Activated CD4-positive, alpha-beta memory T cell treated with anti-CD3 and anti-CD28 coated beads, Interleukin-2, amount 10 ng/mL, durations not matched to agents 7 days and 5 days (primary cell): Measurements from ENCODE around the gene NADK. TPM values are rescaled to one million over a fixed set of nuclear protein-coding genes. Genes with fewer than 3 reads are reported as not detected.
A peak's percentile ranks its signal among the peaks of the same experiment; 100 is the strongest.

Experiments
- CTCF ChIA-PET: fragments of 350-600 bp; sonication (Branson Sonifier 250); formaldehyde crosslinking; loops from one replicate; lab custom pipeline; 2021; ENCODE audit warnings: antibody characterized with exemption, inconsistent platforms; lab: Charles Lee
- POLR2A ChIA-PET: fragments of 350-600 bp; sonication (Branson Sonifier 250); formaldehyde crosslinking; loops from one replicate; lab custom pipeline; 2021; ENCODE audit warnings: antibody characterized with exemption; lab: Charles Lee
- DNase-seq: peaks from one replicate; pipeline ENCODE4 v3.0.0-alpha.2; 2020
- H3K27ac Mint-ChIP-seq: one replicate; pipeline ENCODE4 v1.8.0; 2021; ENCODE audit warnings: mild to moderate bottlenecking, mixed read lengths
- H3K27me3 Mint-ChIP-seq: one replicate; pipeline ENCODE4 v1.8.0; 2021; ENCODE audit warnings: mixed read lengths
- H3K36me3 Mint-ChIP-seq: one replicate; pipeline ENCODE4 v1.8.0; 2021; ENCODE audit warnings: low read depth, mixed read lengths
- H3K4me1 Mint-ChIP-seq: one replicate; pipeline ENCODE4 v1.8.0; 2021; ENCODE audit warnings: mixed read lengths
- H3K4me3 Mint-ChIP-seq: one replicate; pipeline ENCODE4 v1.8.0; 2021; ENCODE audit warnings: mild to moderate bottlenecking, mixed read lengths
- H3K9me3 Mint-ChIP-seq: one replicate; pipeline ENCODE4 v1.8.0; 2021; ENCODE audit warnings: mixed read lengths
- total RNA-seq, 2 experiments: library from RNA; stranded (reverse); gene quantifications; one replicate each; pipeline ENCODE4 v1.2.3, GENCODE V29; 2021

NADK gene
- total RNA-seq, 2 experiments from 2014 or later = 78.0 to 81.5 TPM

GRCh38 chr1:1782399-1783221 is 4.3 kb upstream of the NADK start:
- H3K27me3 Mint-ChIP-seq = no peaks in the 10 kb centered on the region
- H3K27ac Mint-ChIP-seq = peak overlapping the region; percentile 79
- CTCF ChIA-PET = no interaction called here
- H3K36me3 Mint-ChIP-seq = peaks cover 28% of the 10 kb centered on the region
- POLR2A ChIA-PET = interaction anchor here (0.8 to 1.1 kb wide), 3 partner anchors 13 to 127 kb away, joined by 3 to 8 read pairs (median 3); no protein-coding TSS in a partner anchor
- H3K4me1 Mint-ChIP-seq = peaks cover 47% of the 10 kb centered on the region
- peak overlapping the region; percentile 1 for H3K4me3 Mint-ChIP-seq
- no peaks in the 10 kb centered on the region for H3K9me3 Mint-ChIP-seq
- DNase-seq = peak; percentile 36

- POLR2A ChIA-PET = no interaction called here
- no peak for DNase-seq
- Mint-ChIP-seq H3K27me3 (no peaks in the 10 kb centered on the region), H3K27ac (peak overlapping the region; percentile 99), H3K9me3 (no peaks in the 10 kb centered on the region), H3K36me3 (peaks cover 18% of the 10 kb centered on the region), H3K4me1 (peaks cover 57% of the 10 kb centered on the region), H3K4me3 (no peak overlapping the region)
- CTCF ChIA-PET = no interaction called here
Measured at GRCh38 chr1:1781526-1781903, 3.2 kb upstream of the NADK start.

GRCh38 chr1:1780598-1781525 is 2.6 kb upstream of the NADK start:
- Mint-ChIP-seq H3K4me1 (peaks cover 62% of the 10 kb centered on the region), H3K9me3 (no peaks in the 10 kb centered on the region), H3K4me3 (peak overlapping the region; percentile 77), H3K36me3 (peaks cover 13% of the 10 kb centered on the region), H3K27ac (peak overlapping the region; percentile 99), H3K27me3 (no peaks in the 10 kb centered on the region)
- no peak for DNase-seq
- ChIA-PET POLR2A (interaction anchor here (0.6 to 4.5 kb wide), 12 partner anchors 10 to 167 kb away, joined by 3 to 29 read pairs (median 6); partner anchors contain the start of gene CDK11A), CTCF (interaction anchor here (1.0 to 5.2 kb wide), 5 partner anchors 43 to 127 kb away, joined by 3 to 35 read pairs (median 5); no protein-coding TSS in a partner anchor)

- Mint-ChIP-seq H3K36me3 (peaks cover 10% of the 10 kb centered on the region), H3K9me3 (no peaks in the 10 kb centered on the region), H3K27ac (peak overlapping the region; percentile 99), H3K4me3 (peak overlapping the region; percentile 77), H3K4me1 (peaks cover 72% of the 10 kb centered on the region), H3K27me3 (no peaks in the 10 kb centered on the region)
- ChIA-PET CTCF (interaction anchor here (1.0 to 5.2 kb wide), 6 partner anchors 10 to 128 kb away, joined by 3 to 35 read pairs (median 4); no protein-coding TSS in a partner anchor), POLR2A (interaction anchor here (0.6 to 4.5 kb wide), 17 partner anchors 9 to 380 kb away, joined by 3 to 29 read pairs (median 4); partner anchors contain the start of gene CDK11A)
- peak; percentile 85 for DNase-seq
Measured at GRCh38 chr1:1779691-1780597, 1.7 kb upstream of the NADK start.

GRCh38 chr1:1779320-1779675 is 1.0 kb upstream of the NADK start:
- Mint-ChIP-seq H3K9me3 (no peaks in the 10 kb centered on the region), H3K4me1 (peaks cover 76% of the 10 kb centered on the region), H3K4me3 (peak overlapping the region; percentile 77), H3K27me3 (no peaks in the 10 kb centered on the region), H3K36me3 (peaks cover 10% of the 10 kb centered on the region), H3K27ac (peak overlapping the region; percentile 99)
- CTCF ChIA-PET = interaction anchor here (1.0 to 5.2 kb wide), 6 partner anchors 11 to 129 kb away, joined by 3 to 35 read pairs (median 4); no protein-coding TSS in a partner anchor
- no peak for DNase-seq
- POLR2A ChIA-PET = interaction anchor here (0.7 to 4.5 kb wide), 12 partner anchors 12 to 379 kb away, joined by 3 to 29 read pairs (median 6); partner anchors contain the start of gene CDK11A

- H3K4me3 Mint-ChIP-seq = peak overlapping the region; percentile 77
- peak overlapping the region; percentile 99 for H3K27ac Mint-ChIP-seq
- CTCF ChIA-PET = interaction anchor here (1.5 to 5.2 kb wide), 3 partner anchors 11 to 130 kb away, joined by 3 to 35 read pairs (median 13); no protein-coding TSS in a partner anchor
- peak; percentile 88 for DNase-seq
- H3K36me3 Mint-ChIP-seq = peaks cover 10% of the 10 kb centered on the region
- peaks cover 74% of the 10 kb centered on the region for H3K4me1 Mint-ChIP-seq
- no peaks in the 10 kb centered on the region for H3K27me3 Mint-ChIP-seq
- POLR2A ChIA-PET = interaction anchor here (1.1 to 4.5 kb wide), 8 partner anchors 12 to 378 kb away, joined by 3 to 29 read pairs (median 8); partner anchors contain the start of gene CDK11A
- H3K9me3 Mint-ChIP-seq = no peaks in the 10 kb centered on the region
Measured at GRCh38 chr1:1778663-1779319, 521 bp upstream of the NADK start.

GRCh38 chr1:1777583-1777899 is 729 bp downstream of the NADK start:
- no peaks in the 10 kb centered on the region for H3K9me3 Mint-ChIP-seq
- H3K4me1 Mint-ChIP-seq = peaks cover 62% of the 10 kb centered on the region
- peaks cover 14% of the 10 kb centered on the region for H3K36me3 Mint-ChIP-seq
- H3K27ac Mint-ChIP-seq = peak overlapping the region; percentile 58
- ChIA-PET POLR2A (interaction anchor here (1.0 to 4.5 kb wide), 7 partner anchors 14 to 131 kb away, joined by 3 to 29 read pairs (median 4); partner anchors contain the start of gene CDK11A), CTCF (interaction anchor here (0.5 to 5.2 kb wide), 4 partner anchors 8 to 131 kb away, joined by 3 to 35 read pairs (median 6); no protein-coding TSS in a partner anchor)
- H3K4me3 Mint-ChIP-seq = peak overlapping the region; percentile 70
- no peak for DNase-seq
- H3K27me3 Mint-ChIP-seq = no peaks in the 10 kb centered on the region

- no peak for DNase-seq
- Mint-ChIP-seq H3K9me3 (no peaks in the 10 kb centered on the region), H3K27ac (peak overlapping the region; percentile 58), H3K36me3 (peaks cover 20% of the 10 kb centered on the region), H3K27me3 (no peaks in the 10 kb centered on the region), H3K4me3 (peak overlapping the region; percentile 70), H3K4me1 (peaks cover 59% of the 10 kb centered on the region)
- ChIA-PET POLR2A (interaction anchor here (0.6 to 4.5 kb wide), 8 partner anchors 14 to 368 kb away, joined by 3 to 29 read pairs (median 4); partner anchors contain the start of gene CDK11A), CTCF (interaction anchor here (0.8 to 5.2 kb wide), 4 partner anchors 12 to 131 kb away, joined by 3 to 35 read pairs (median 7); no protein-coding TSS in a partner anchor)
Measured at GRCh38 chr1:1776672-1777582, 1.3 kb downstream of the NADK start.

- Mint-ChIP-seq H3K9me3 (peaks cover 4% of the 10 kb centered on the region), H3K4me1 (peaks cover 49% of the 10 kb centered on the region), H3K36me3 (peaks cover 28% of the 10 kb centered on the region), H3K4me3 (peak overlapping the region; percentile 56), H3K27me3 (no peaks in the 10 kb centered on the region), H3K27ac (peak overlapping the region; percentile 54)
- POLR2A ChIA-PET = interaction anchor here (1.2 to 1.7 kb wide), 2 partner anchors 116 to 133 kb away, joined by 4 read pairs; no protein-coding TSS in a partner anchor
- no peak for DNase-seq
- CTCF ChIA-PET = interaction anchor here (2.0 to 5.2 kb wide), 2 partner anchors 130 to 133 kb away, joined by 9 to 35 read pairs; no protein-coding TSS in a partner anchor
Measured at GRCh38 chr1:1775327-1776226, 2.7 kb downstream of the NADK start.
